Right atrium auricular region (tissue), 2 donors: Measurements from ENCODE around the gene CNTNAP2. TPM values are rescaled to one million over a fixed set of nuclear protein-coding genes. Genes with fewer than 3 reads are reported as not detected.

Experiments used
- DNase-seq: peaks from one replicate; pipeline ENCODE4 v3.0.0-alpha.2; 2019; ENCODE audit warnings: low spot score
- H3K27ac ChIP-seq, 2 donors: fragments of 200-600 bp; sonication (generic); 1 replicate in 1 of 2; 2 replicates in 1 of 2; pipeline ENCODE4 v1.5.1; 2016 to 2019
- H3K27me3 ChIP-seq, 2 donors: fragments of 200-600 bp; sonication (generic); one replicate each; pipeline versions ENCODE4 v1.5.1 to v1.6.0; 2017 to 2019
- H3K36me3 ChIP-seq: fragments of 200-600 bp; sonication (generic); one replicate; pipeline ENCODE4 v1.5.1; 2016
- H3K4me1 ChIP-seq, 2 donors: fragments of 200-600 bp; sonication (generic); one replicate each; pipeline versions ENCODE4 v1.5.1 to v1.6.0; 2017 to 2019
- H3K4me3 ChIP-seq, 2 donors: fragments of 200-600 bp; sonication (generic); 1 replicate in 1 of 2; 2 replicates in 1 of 2; pipeline ENCODE4 v1.5.1; 2017 to 2019; ENCODE audit warnings: mild to moderate bottlenecking in 1 of 2, moderate library complexity in 1 of 2
- H3K9me3 ChIP-seq, 2 donors: fragments of 200-600 bp; sonication (generic); one replicate each; pipeline ENCODE4 v1.5.1; 2019
- CTCF ChIP-seq, 2 donors: fragments of 200-600 bp; sonication (generic); IDR thresholded peaks; one replicate each; pipeline ENCODE4 v1.5.1; 2019; ENCODE audit warnings: antibody characterized with exemption in 2 of 2
- total RNA-seq, 2 donors: library from RNA; depleted of rRNA; stranded (reverse); fragments of >200 nt; gene quantifications; one replicate each; pipeline ENCODE4 v1.1.0, GENCODE V29; 2016

The CNTNAP2 gene
- total RNA-seq, 2 donors from 2014 or later, result 1.1 to 1.7 TPM

GRCh38 chr7:148180075-148180474, 2063.5 kb downstream of the CNTNAP2 start:
- Histone ChIP-seq H3K4me3 (no peak overlapping the region), H3K27ac (no peak overlapping the region), H3K27me3 (no peaks in the 10 kb centered on the region), H3K9me3 (no peaks in the 10 kb centered on the region), H3K4me1 (peaks cover 0 to 9% of the 10 kb centered on the region in 2 donors), H3K36me3 (no peaks in the 10 kb centered on the region)
- DNase-seq, result no peak
- TF ChIP-seq CTCF (IDR thresholded peaks at IDR 0.05), result no peak

GRCh38 chr7:148182264-148182663, 2065.7 kb downstream of the CNTNAP2 start:
- Histone ChIP-seq H3K27me3 (no peaks in the 10 kb centered on the region), H3K4me1 (peaks cover 0 to 14% of the 10 kb centered on the region in 2 donors), H3K36me3 (no peaks in the 10 kb centered on the region), H3K9me3 (no peaks in the 10 kb centered on the region), H3K4me3 (no peak overlapping the region), H3K27ac (no peak overlapping the region)
- no peak for DNase-seq
- no peak for TF ChIP-seq CTCF (IDR thresholded peaks at IDR 0.05)

GRCh38 chr7:148185041-148185440, 2068.4 kb downstream of the CNTNAP2 start:
- no peaks in the 10 kb centered on the region for H3K36me3 ChIP-seq
- TF ChIP-seq CTCF (IDR thresholded peaks at IDR 0.05), result no peak
- no peak overlapping the region for H3K4me3 ChIP-seq
- peaks cover 0 to 14% of the 10 kb centered on the region in 2 donors for H3K4me1 ChIP-seq
- no peak for DNase-seq
- H3K27ac ChIP-seq, result no peak overlapping the region
- no peaks in the 10 kb centered on the region for H3K27me3 ChIP-seq
- H3K9me3 ChIP-seq, result no peaks in the 10 kb centered on the region

- peaks cover 0 to 14% of the 10 kb centered on the region in 2 donors for H3K4me1 ChIP-seq
- H3K9me3 ChIP-seq, result no peaks in the 10 kb centered on the region
- H3K36me3 ChIP-seq, result no peaks in the 10 kb centered on the region
- no peak overlapping the region for H3K27ac ChIP-seq
- TF ChIP-seq CTCF (IDR thresholded peaks at IDR 0.05), result no peak
- no peaks in the 10 kb centered on the region for H3K27me3 ChIP-seq
- no peak overlapping the region for H3K4me3 ChIP-seq
- no peak for DNase-seq
Observed at GRCh38 chr7:148187471-148187870, 2070.9 kb downstream of the CNTNAP2 start.

- Histone ChIP-seq H3K4me3 (no peak overlapping the region), H3K27me3 (no peaks in the 10 kb centered on the region), H3K9me3 (no peaks in the 10 kb centered on the region), H3K27ac (no peak overlapping the region), H3K4me1 (no peaks in the 10 kb centered on the region), H3K36me3 (no peaks in the 10 kb centered on the region)
- TF ChIP-seq CTCF (IDR thresholded peaks at IDR 0.05), result no peak
- DNase-seq, result no peak
Observed at GRCh38 chr7:148191391-148192065, 2074.9 kb downstream of the CNTNAP2 start.

- Histone ChIP-seq H3K4me3 (no peak overlapping the region), H3K36me3 (no peaks in the 10 kb centered on the region), H3K27ac (no peak overlapping the region), H3K27me3 (no peaks in the 10 kb centered on the region), H3K9me3 (no peaks in the 10 kb centered on the region), H3K4me1 (no peaks in the 10 kb centered on the region)
- no peak for TF ChIP-seq CTCF (IDR thresholded peaks at IDR 0.05)
- no peak for DNase-seq
Observed at GRCh38 chr7:148192491-148192890, 2075.9 kb downstream of the CNTNAP2 start.
